Body of pancreas (tissue), 4 donors: ENCODE measurements around the gene CDH16.

Experiments
- POLR2A ChIP-seq, 3 donors: fragments of 450-650 bp; IDR thresholded peaks; one replicate each; pipeline ENCODE4 v1.6.1; 2016; ENCODE audit warnings: antibody characterized with exemption in 3 of 3, mild to moderate bottlenecking in 2 of 3
- TF ChIP-seq, protein P1 (sequence below), 7 experiments: fragments of 450-650 bp in 4 of 7; fragments of 200-600 bp in 3 of 7; sonication (generic) in 3 of 7; IDR thresholded peaks; one replicate each; pipeline ENCODE4 v1.5.1; 2016 to 2019; ENCODE audit warnings: antibody characterized with exemption in 7 of 7

DNA sequence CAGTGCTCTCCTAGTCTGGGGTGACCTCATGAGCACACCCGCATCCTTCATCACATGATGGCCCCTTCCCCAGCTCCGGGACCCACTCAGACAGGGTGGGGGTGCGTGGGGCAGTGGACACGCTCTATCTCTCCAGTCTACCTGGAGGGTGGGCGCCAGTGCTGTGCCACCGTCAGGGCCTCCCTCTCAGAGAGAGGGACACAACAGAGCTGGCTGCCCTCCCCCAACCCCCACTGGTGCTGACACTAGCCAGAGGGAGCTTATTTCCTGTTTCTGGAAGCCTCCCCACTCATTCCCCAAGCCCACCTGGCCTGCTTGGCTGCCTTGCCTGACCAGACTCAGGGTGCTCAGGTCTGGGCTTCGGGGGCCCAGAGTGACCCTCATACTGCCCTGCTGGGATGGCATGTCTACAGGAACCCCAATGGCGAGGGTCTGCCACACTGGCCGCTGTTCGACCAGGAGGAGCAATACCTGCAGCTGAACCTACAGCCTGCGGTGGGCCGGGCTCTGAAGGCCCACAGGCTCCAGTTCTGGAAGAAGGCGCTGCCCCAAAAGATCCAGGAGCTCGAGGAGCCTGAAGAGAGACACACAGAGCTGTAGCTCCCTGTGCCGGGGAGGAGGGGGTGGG lies 24.9 kb upstream of the CDH16 start:
- TF ChIP-seq, protein P1, sequence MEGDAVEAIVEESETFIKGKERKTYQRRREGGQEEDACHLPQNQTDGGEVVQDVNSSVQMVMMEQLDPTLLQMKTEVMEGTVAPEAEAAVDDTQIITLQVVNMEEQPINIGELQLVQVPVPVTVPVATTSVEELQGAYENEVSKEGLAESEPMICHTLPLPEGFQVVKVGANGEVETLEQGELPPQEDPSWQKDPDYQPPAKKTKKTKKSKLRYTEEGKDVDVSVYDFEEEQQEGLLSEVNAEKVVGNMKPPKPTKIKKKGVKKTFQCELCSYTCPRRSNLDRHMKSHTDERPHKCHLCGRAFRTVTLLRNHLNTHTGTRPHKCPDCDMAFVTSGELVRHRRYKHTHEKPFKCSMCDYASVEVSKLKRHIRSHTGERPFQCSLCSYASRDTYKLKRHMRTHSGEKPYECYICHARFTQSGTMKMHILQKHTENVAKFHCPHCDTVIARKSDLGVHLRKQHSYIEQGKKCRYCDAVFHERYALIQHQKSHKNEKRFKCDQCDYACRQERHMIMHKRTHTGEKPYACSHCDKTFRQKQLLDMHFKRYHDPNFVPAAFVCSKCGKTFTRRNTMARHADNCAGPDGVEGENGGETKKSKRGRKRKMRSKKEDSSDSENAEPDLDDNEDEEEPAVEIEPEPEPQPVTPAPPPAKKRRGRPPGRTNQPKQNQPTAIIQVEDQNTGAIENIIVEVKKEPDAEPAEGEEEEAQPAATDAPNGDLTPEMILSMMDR (IDR thresholded peaks at IDR 0.05): no peak
- TF ChIP-seq POLR2A (IDR thresholded peaks at IDR 0.05): no peak
